ENCODE measurements around the gene SLCO3A1.

SLCO3A1 gene

GRCh38 chr15:91874171-91874570 is 20.7 kb downstream of the SLCO3A1 start:
- H3K27ac ChIP-seq = no peak overlapping the region
- TF ChIP-seq CTCF (conservative IDR thresholded peaks at IDR 0.05; ENCODE audit: low read depth) = no peak
- DNase-seq (ENCODE audit: low spot score) = no peak
- ChIA-PET POLR2A (ENCODE audit: low non-redundant PET) (no interaction called here), CTCF (interaction anchor here (0.6 kb wide), 2 partner anchors 204 to 414 kb away, joined by 3 read pairs; no protein-coding TSS in a partner anchor)

GRCh38 chr15:91874992-91875660 is 21.6 kb downstream of the SLCO3A1 start:
- POLR2A ChIA-PET (ENCODE audit: low non-redundant PET) = no interaction called here
- TF ChIP-seq CTCF (conservative IDR thresholded peaks at IDR 0.05; ENCODE audit: low read depth) = no peak
- H3K27ac ChIP-seq = no peak overlapping the region
- CTCF ChIA-PET = no interaction called here
- no peak for DNase-seq (ENCODE audit: low spot score)

- DNase-seq (ENCODE audit: low spot score) = no peak
- CTCF ChIA-PET = no interaction called here
- POLR2A ChIA-PET (ENCODE audit: low non-redundant PET) = no interaction called here
- no peak overlapping the region for H3K27ac ChIP-seq
- TF ChIP-seq CTCF (conservative IDR thresholded peaks at IDR 0.05; ENCODE audit: low read depth) = no peak
Observed at GRCh38 chr15:91876187-91876586, 22.7 kb downstream of the SLCO3A1 start.

GRCh38 chr15:91878319-91878870 is 24.9 kb downstream of the SLCO3A1 start:
- TF ChIP-seq CTCF (conservative IDR thresholded peaks at IDR 0.05; ENCODE audit: low read depth) = no peak
- ChIA-PET CTCF (no interaction called here), POLR2A (ENCODE audit: low non-redundant PET) (no interaction called here)
- DNase-seq (ENCODE audit: low spot score) = no peak
- H3K27ac ChIP-seq = no peak overlapping the region

GRCh38 chr15:91879158-91879557 is 25.6 kb downstream of the SLCO3A1 start:
- ChIA-PET CTCF (no interaction called here), POLR2A (ENCODE audit: low non-redundant PET) (interaction anchor here (0.6 kb wide), 1 partner anchor 25 kb away, joined by 3 read pairs; no protein-coding TSS in a partner anchor)
- DNase-seq (ENCODE audit: low spot score) = no peak
- no peak overlapping the region for H3K27ac ChIP-seq
- TF ChIP-seq CTCF (conservative IDR thresholded peaks at IDR 0.05; ENCODE audit: low read depth) = no peak

GRCh38 chr15:91880373-91880772 is 26.9 kb downstream of the SLCO3A1 start:
- no peak for TF ChIP-seq CTCF (conservative IDR thresholded peaks at IDR 0.05; ENCODE audit: low read depth)
- CTCF ChIA-PET = interaction anchor here (0.5 kb wide), 1 partner anchor 577 kb away, joined by 5 read pairs; no protein-coding TSS in a partner anchor
- POLR2A ChIA-PET (ENCODE audit: low non-redundant PET) = no interaction called here
- no peak overlapping the region for H3K27ac ChIP-seq
- DNase-seq (ENCODE audit: low spot score) = no peak
